GM12865 (cell line): ENCODE results near the gene RHOA.
"Not testable (repeated sequence)": the region's sequence is repeated elsewhere in the genome, so short reads cannot be mapped to it uniquely, and the experiment has no call there.

Experiments
- DNase-seq: peaks from one replicate; pipeline ENCODE4 v3.0.0; 2010; ENCODE audit warnings: low read depth
- H3K4me3 ChIP-seq: 2 replicates; pipeline ENCODE4 v1.5.1; 2011; ENCODE audit warnings: mild to moderate bottlenecking, low read depth, low read length, control low read depth
- CTCF ChIP-seq: IDR thresholded peaks from 2 replicates; pipeline ENCODE4 v1.5.1; 2011; ENCODE audit warnings: low read length, control low read depth, low read depth, inconsistent platforms; ENCODE audit not compliant: insufficient read depth; ENCODE audit errors: missing control alignments

RHOA gene

GRCh38 chr3:49412632-49413337 is 1.0 kb upstream of the RHOA start:
- DNase-seq = no peak
- TF ChIP-seq CTCF = no peak
- H3K4me3 ChIP-seq = peak overlapping the region; percentile 65

GRCh38 chr3:49411535-49411967 is 225 bp downstream of the RHOA start:
- peak; percentile 61 for DNase-seq

GRCh38 chr3:49410846-49411534 is 786 bp downstream of the RHOA start:
- no peak for DNase-seq
- H3K4me3 ChIP-seq = peak overlapping the region; percentile 90
- no peak for TF ChIP-seq CTCF

More at GRCh38 chr3:49411535-49411967, 225 bp downstream of the RHOA start:
- no peak for TF ChIP-seq CTCF
- peak overlapping the region; percentile 90 for H3K4me3 ChIP-seq

- TF ChIP-seq CTCF = no peak
- no peak for DNase-seq
- peak overlapping the region; percentile 90 for H3K4me3 ChIP-seq
Measured at GRCh38 chr3:49410066-49410845, 1.5 kb downstream of the RHOA start.

- DNase-seq = no peak
- TF ChIP-seq CTCF = no peak
- no peak overlapping the region for H3K4me3 ChIP-seq
Measured at GRCh38 chr3:49406571-49407565, 4.9 kb downstream of the RHOA start.

- H3K4me3 ChIP-seq, DNase-seq: not testable (repeated sequence)
Measured at GRCh38 chr3:49405570-49405969, 6.2 kb downstream of the RHOA start.
